Endothelial cell of umbilical vein (primary cell): ENCODE measurements around the gene ADIPOR1. TPM values are rescaled to one million over a fixed set of nuclear protein-coding genes. Genes with fewer than 3 reads are reported as not detected.

Source experiments
- BruUV-seq: library from RNA; stranded (reverse); fragments of 400-500 nt; replicated peaks from 2 replicates; lab custom pipeline; 2021; lab: Mats Ljungman, UMichigan
- CTCF ChIA-PET: fragments of 300-600, 350-600 bp; sonication (Branson Sonifier 250); formaldehyde crosslinking; loops from one replicate; lab custom pipeline; 2021; ENCODE audit warnings: antibody characterized with exemption, inconsistent platforms; lab: Charles Lee
- POLR2A ChIA-PET: fragments of 300-600, 350-600 bp; sonication (Branson Sonifier 250); formaldehyde crosslinking; loops from one replicate; lab custom pipeline; 2021; ENCODE audit warnings: antibody characterized with exemption, inconsistent platforms; lab: Charles Lee
- DNase-seq: peaks from one replicate; pipeline ENCODE4 v3.0.0-alpha.2; 2011; ENCODE audit warnings: low read depth, low spot score
- FAIRE-seq: peaks from 2 replicates; lab custom pipeline; 2011; peaks lifted over from hg19 to GRCh38; lab: Jason Lieb, UNC
- H2AFZ ChIP-seq: 2 replicates; pipeline ENCODE4 v1.6.0; 2012; ENCODE audit warnings: low read depth, low read length, control low read depth, inconsistent platforms
- H3K27ac ChIP-seq: 2 replicates; pipeline ENCODE4 v1.5.1; 2011; ENCODE audit warnings: low read depth, mild to moderate bottlenecking, control low read depth, low read length, moderate library complexity; ENCODE audit not compliant: insufficient read depth
- H3K27me3 ChIP-seq, 2 experiments: 2 replicates each; pipeline versions ENCODE4 v1.6.0 to v1.6.1; 2011; ENCODE audit warnings: low read length in 2 of 2, mixed read lengths in 1 of 2; ENCODE audit not compliant: control insufficient read depth in 2 of 2, insufficient read depth in 2 of 2
- H3K36me3 ChIP-seq, 2 experiments: 2 replicates in 1 of 2; 3 replicates in 1 of 2; pipeline ENCODE4 v1.5.1; 2011; ENCODE audit warnings: low read length in 2 of 2, mild to moderate bottlenecking in 1 of 2, moderate library complexity in 1 of 2; ENCODE audit not compliant: control insufficient read depth in 2 of 2, insufficient read depth in 2 of 2; ENCODE audit errors: extremely low read depth in 1 of 2
- H3K4me1 ChIP-seq: 3 replicates; pipeline ENCODE4 v1.5.1; 2011; ENCODE audit warnings: mild to moderate bottlenecking, low read length; ENCODE audit not compliant: control insufficient read depth, insufficient read depth; ENCODE audit errors: extremely low read depth
- H3K4me2 ChIP-seq: 2 replicates; pipeline ENCODE4 v1.6.1; 2011; ENCODE audit warnings: low read length, control low read depth, mixed read lengths; ENCODE audit not compliant: insufficient read depth
- H3K4me3 ChIP-seq, 3 experiments: fragments of 200-600 bp in 1 of 3; sonication (generic), shearing (Covaris generic) in 1 of 3; replicated peaks in 1 of 3; 2 replicates each; pipeline ENCODE4 v1.5.1; 2011 to 2016; ENCODE audit warnings: control low read depth in 3 of 3, low read length in 3 of 3, mild to moderate bottlenecking in 2 of 3, inconsistent platforms in 1 of 3, low read depth in 1 of 3, moderate library complexity in 1 of 3; ENCODE audit not compliant: insufficient read depth in 1 of 3
- H3K79me2 ChIP-seq: 2 replicates; pipeline ENCODE4 v1.6.0; 2012; ENCODE audit warnings: low read length, inconsistent platforms; ENCODE audit not compliant: control insufficient read depth, insufficient read depth
- H3K9ac ChIP-seq: replicated peaks from 2 replicates; pipeline ENCODE3; 2011; ENCODE audit warnings: low read length, control low read depth; ENCODE audit not compliant: insufficient read depth; ENCODE audit errors: extremely low read depth
- H3K9me1 ChIP-seq: replicated peaks from 3 replicates; pipeline ENCODE4 v1.6.0; 2011; ENCODE audit warnings: mild to moderate bottlenecking, low read length; ENCODE audit not compliant: control insufficient read depth, insufficient read depth; ENCODE audit errors: extremely low read depth
- H3K9me3 ChIP-seq: replicated peaks from 2 replicates; pipeline ENCODE4 v1.5.1; 2012; ENCODE audit warnings: low read length, inconsistent platforms; ENCODE audit not compliant: control insufficient read depth, insufficient read depth
- H4K20me1 ChIP-seq: replicated peaks from 2 replicates; pipeline ENCODE3; 2011; ENCODE audit warnings: mild to moderate bottlenecking, low read length; ENCODE audit not compliant: control insufficient read depth, insufficient read depth; ENCODE audit errors: extremely low read depth
- CTCF ChIP-seq, 2 donors: IDR thresholded peaks; 1 replicate in 1 of 2; 2 replicates in 1 of 2; pipeline ENCODE4 v1.5.1; 2011; ENCODE audit warnings: low read length in 2 of 2, mild to moderate bottlenecking in 2 of 2, moderate library complexity in 2 of 2, control low read depth in 1 of 2, inconsistent platforms in 1 of 2, low read depth in 1 of 2; ENCODE audit not compliant: insufficient read depth in 1 of 2; ENCODE audit errors: extremely low read depth in 1 of 2
- EZH2 ChIP-seq: IDR thresholded peaks from 2 replicates; pipeline ENCODE4 v1.6.1; 2012; ENCODE audit warnings: borderline replicate concordance, low read depth, mild to moderate bottlenecking, moderate library complexity, low read length, inconsistent platforms; ENCODE audit not compliant: severe bottlenecking
- FOS ChIP-seq: IDR thresholded peaks from 2 replicates; pipeline ENCODE4 v1.6.1; 2011; ENCODE audit warnings: mild to moderate bottlenecking, low read length, moderate library complexity, borderline replicate concordance; ENCODE audit not compliant: insufficient read depth
- GATA2 ChIP-seq: IDR thresholded peaks from 2 replicates; pipeline ENCODE4 v1.7.0; 2011; ENCODE audit warnings: low read depth, mild to moderate bottlenecking, moderate library complexity, mixed read lengths, low read length; ENCODE audit not compliant: insufficient read length, insufficient read depth
- JUN ChIP-seq: IDR thresholded peaks from 2 replicates; pipeline ENCODE4 v1.6.1; 2011; ENCODE audit warnings: borderline replicate concordance, low read depth; ENCODE audit not compliant: insufficient read length, insufficient read depth
- MAX ChIP-seq: IDR thresholded peaks from 2 replicates; pipeline ENCODE4 v1.6.1; 2011; ENCODE audit not compliant: insufficient read depth, insufficient read length
- MYC ChIP-seq: IDR thresholded peaks from one replicate; pipeline ENCODE4 v1.6.1; 2011; ENCODE audit warnings: mild to moderate bottlenecking, low read depth, low read length
- POLR2A ChIP-seq: IDR thresholded peaks from 2 replicates; pipeline ENCODE4 v1.6.1; 2012; ENCODE audit warnings: low read depth, mild to moderate bottlenecking, control low read depth, low read length
- POLR2AphosphoS5 ChIP-seq: IDR thresholded peaks from 2 replicates; pipeline ENCODE4 v1.6.1; 2012; ENCODE audit warnings: low read depth, mild to moderate bottlenecking, control low read depth, low read length, moderate library complexity; ENCODE audit not compliant: insufficient read depth
- dilution Hi-C: fragments of 300-500 bp; cut with MboI; formaldehyde crosslinking; loops from one replicate; pipeline ENCODE4 v1.15.0; 2019; ENCODE audit warnings: low sequenced_read_pairs; ENCODE audit not compliant: extremely low pct_ligation_motif_present
- intact Hi-C: fragments of 100-400 bp; cut with micrococcal nuclease; formaldehyde crosslinking; loops from one replicate; pipeline ENCODE4 v1.10.0; 2022
- polyA plus RNA-seq, 4 experiments: library from polyadenylated mRNA; depleted of rRNA in 3 of 4; stranded (reverse) in 3 of 4; unstranded in 1 of 4; fragments of >200 nt; gene quantifications; 2 replicates each; pipeline versions ENCODE4 v1.2.1 to v1.2.3, GENCODE V29; 2011 to 2012; ENCODE audit warnings: missing spikeins in 1 of 4
- total RNA-seq: library from RNA; stranded (reverse); gene quantifications from 2 replicates; pipeline ENCODE4 v1.2.3, GENCODE V29; 2021

The ADIPOR1 gene
- total and polyA plus RNA-seq, 2 donors (not counting 3 experiments of a cell fraction or from before 2014, with no cell fraction given), result 67.2 to 135 TPM

DNA sequence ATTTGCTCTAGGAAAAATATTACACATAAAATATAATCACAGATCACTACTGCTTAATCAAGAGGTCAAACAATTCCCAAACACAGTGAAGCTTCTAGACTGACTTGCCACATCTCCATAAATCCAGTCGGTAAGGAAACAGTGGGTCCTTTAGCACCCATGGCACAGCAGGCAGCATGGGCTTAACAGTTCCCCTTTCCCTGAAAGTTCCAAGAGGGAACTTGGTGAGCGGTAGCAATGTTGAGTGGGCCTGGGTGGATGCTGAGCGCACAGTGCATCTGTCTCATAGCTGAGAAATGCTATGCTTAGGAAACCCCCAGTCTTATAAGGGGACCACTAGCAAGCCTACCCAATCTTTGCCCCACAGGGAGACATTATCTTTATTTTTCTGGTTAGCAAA lies 16.7 kb upstream of the ADIPOR1 start:
- no peak overlapping the region for H3K4me2 ChIP-seq
- no peaks in the 10 kb centered on the region for H4K20me1 ChIP-seq
- DNase-seq (no peak), FAIRE-seq (no peak)
- no peak for TF ChIP-seq POLR2AphosphoS5
- no peak for TF ChIP-seq POLR2A
- no peak for TF ChIP-seq GATA2
- TF ChIP-seq CTCF (IDR thresholded peaks at IDR 0.05; ENCODE audit: extremely low read depth in 1 of 2, insufficient read depth in 1 of 2, low read depth in 1 of 2, low read length in 2 of 2), result no peak
- no peak for TF ChIP-seq EZH2
- TF ChIP-seq MAX, result no peak
- no peak for TF ChIP-seq MYC
- TF ChIP-seq FOS, result no peak
- TF ChIP-seq JUN, result no peak
- no peaks in the 10 kb centered on the region for H3K36me3 ChIP-seq
- no peaks in the 10 kb centered on the region for H3K9me3 ChIP-seq
- CTCF ChIA-PET, result no interaction called here
- peaks cover 31 to 44% of the 10 kb centered on the region in 2 experiments for H3K27me3 ChIP-seq
- POLR2A ChIA-PET, result no interaction called here
- no peaks in the 10 kb centered on the region for H3K79me2 ChIP-seq
- intact Hi-C loops (no loop called here), dilution Hi-C loops (no loop called here)
- H3K9me1 ChIP-seq, result no peaks in the 10 kb centered on the region
- H3K27ac ChIP-seq, result no peak overlapping the region
- H3K9ac ChIP-seq, result no peak overlapping the region
- no peak overlapping the region for H2AFZ ChIP-seq
- BruUV-seq, result no TSS peak
- no peak overlapping the region for H3K4me3 ChIP-seq
- H3K4me1 ChIP-seq, result no peaks in the 10 kb centered on the region
